ENCODE measurements around the gene COX6B1. TPM values are rescaled to one million over a fixed set of nuclear protein-coding genes. Genes with fewer than 3 reads are reported as not detected.
"Not testable (repeated sequence)": the region's sequence is repeated elsewhere in the genome, so short reads cannot be mapped to it uniquely, and the experiment has no call there.

COX6B1 gene
- total RNA-seq, 1 donor from 2014 or later: 217 TPM

DNA sequence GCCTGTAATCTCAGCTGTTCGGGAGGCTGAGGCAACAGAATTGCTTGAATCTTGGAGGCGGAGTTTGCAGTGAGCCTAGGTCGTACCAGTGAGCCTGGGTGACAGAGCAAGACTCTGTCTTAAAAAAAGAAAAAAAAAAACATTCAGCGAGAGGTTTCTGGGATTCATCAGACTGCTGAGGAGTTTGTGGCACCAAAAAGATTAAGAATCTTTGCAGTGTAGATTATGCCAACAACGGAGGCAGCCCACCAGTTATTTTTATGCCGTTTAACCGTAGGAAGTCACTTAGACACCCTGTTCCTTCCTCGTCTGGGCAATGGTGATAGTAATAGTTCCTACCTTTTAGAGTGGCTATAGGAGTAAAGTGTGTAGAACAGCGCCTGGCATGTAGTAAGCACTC lies 2.5 kb downstream of the COX6B1 start:
- FAIRE-seq (no peak), DNase-seq (ENCODE audit: low read depth) (no peak)
- TF ChIP-seq, protein P1, sequence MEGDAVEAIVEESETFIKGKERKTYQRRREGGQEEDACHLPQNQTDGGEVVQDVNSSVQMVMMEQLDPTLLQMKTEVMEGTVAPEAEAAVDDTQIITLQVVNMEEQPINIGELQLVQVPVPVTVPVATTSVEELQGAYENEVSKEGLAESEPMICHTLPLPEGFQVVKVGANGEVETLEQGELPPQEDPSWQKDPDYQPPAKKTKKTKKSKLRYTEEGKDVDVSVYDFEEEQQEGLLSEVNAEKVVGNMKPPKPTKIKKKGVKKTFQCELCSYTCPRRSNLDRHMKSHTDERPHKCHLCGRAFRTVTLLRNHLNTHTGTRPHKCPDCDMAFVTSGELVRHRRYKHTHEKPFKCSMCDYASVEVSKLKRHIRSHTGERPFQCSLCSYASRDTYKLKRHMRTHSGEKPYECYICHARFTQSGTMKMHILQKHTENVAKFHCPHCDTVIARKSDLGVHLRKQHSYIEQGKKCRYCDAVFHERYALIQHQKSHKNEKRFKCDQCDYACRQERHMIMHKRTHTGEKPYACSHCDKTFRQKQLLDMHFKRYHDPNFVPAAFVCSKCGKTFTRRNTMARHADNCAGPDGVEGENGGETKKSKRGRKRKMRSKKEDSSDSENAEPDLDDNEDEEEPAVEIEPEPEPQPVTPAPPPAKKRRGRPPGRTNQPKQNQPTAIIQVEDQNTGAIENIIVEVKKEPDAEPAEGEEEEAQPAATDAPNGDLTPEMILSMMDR (IDR thresholded peaks at IDR 0.05; ENCODE audit: insufficient read depth, low read length, severe bottlenecking): no peak
- H3K36me3 ChIP-seq (ENCODE audit: control insufficient read depth, insufficient read depth, low read length): peaks cover 8% of the 10 kb centered on the region
- no peaks in the 10 kb centered on the region for H3K27me3 ChIP-seq (ENCODE audit: control insufficient read depth, insufficient read depth, low read length)
- no peak overlapping the region for H3K4me3 ChIP-seq (ENCODE audit: low read depth, low read length)

DNA sequence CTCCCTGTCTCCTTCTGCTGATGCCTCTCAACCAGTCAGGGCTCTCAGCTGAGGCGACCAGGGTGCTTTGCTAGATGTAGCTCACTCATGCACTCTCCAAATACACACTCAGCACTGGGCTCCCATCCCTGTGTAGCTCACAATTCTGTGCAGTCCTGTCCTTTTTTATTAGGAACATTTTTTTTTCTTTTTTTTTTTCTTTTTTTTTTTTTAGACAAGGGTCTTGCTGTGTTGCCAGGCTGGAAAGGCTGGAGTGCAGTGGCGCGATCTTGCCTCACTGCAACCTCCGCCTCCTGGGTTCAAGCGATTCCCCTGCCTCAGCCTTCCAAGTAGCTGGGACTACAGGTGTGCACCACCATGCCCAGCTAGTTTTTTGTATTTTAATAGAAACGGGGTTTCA lies 6.7 kb downstream of the COX6B1 start:
- H3K4me3 ChIP-seq (ENCODE audit: low read depth, low read length); DNase-seq (ENCODE audit: low read depth); H3K27me3 ChIP-seq (ENCODE audit: control insufficient read depth, insufficient read depth, low read length); FAIRE-seq: not testable (repeated sequence)
- peaks cover 18% of the 10 kb centered on the region for H3K36me3 ChIP-seq (ENCODE audit: control insufficient read depth, insufficient read depth, low read length)

DNA sequence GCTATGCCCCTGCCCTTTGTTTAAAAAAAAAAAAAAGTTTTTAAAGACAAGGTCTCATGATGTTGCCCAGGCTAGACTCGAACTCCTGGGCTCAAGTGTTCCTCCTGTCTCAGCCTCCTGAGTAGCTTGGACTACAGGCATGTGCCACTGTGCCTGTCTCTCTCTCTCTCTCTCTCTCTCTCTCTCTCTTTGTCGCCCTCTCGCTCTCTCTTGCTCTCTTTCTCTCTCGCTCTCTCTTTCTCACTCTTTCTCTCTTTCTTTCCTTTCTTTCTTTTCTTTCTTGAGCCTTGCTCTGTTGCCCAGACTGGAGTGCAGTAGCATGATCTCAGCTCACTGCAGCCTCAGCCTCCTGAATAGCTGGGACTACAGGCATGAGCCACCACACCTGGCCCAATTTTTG lies 7.5 kb downstream of the COX6B1 start:
- H3K27me3 ChIP-seq (ENCODE audit: control insufficient read depth, insufficient read depth, low read length): no peaks in the 10 kb centered on the region
- H3K4me3 ChIP-seq (ENCODE audit: low read depth, low read length): no peak overlapping the region
- FAIRE-seq (no peak), DNase-seq (ENCODE audit: low read depth) (no peak)
- TF ChIP-seq, protein P1 (IDR thresholded peaks at IDR 0.05; ENCODE audit: insufficient read depth, low read length, severe bottlenecking): no peak
- peaks cover 18% of the 10 kb centered on the region for H3K36me3 ChIP-seq (ENCODE audit: control insufficient read depth, insufficient read depth, low read length)

DNA sequence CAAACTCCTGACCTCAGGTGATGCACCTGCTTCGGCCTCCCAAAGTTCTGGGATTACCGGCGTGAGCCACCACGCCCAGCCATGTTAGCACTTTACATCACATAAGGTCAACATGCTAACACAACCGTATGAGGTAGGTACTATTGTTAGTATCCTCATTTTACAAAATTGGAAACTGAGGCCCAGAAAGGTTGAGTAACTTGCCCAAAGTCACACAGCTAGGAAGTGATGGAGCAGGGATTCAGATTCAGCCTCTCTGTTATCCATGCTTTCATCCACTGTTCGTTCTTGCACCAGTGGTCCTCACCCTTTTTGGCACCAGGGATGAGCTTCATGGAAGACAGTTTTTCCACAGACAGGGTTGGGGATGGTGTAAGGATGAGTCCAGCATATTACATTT lies 8.6 kb downstream of the COX6B1 start:
- FAIRE-seq (no peak), DNase-seq (ENCODE audit: low read depth) (no peak)
- H3K4me3 ChIP-seq (ENCODE audit: low read depth, low read length): no peak overlapping the region
- TF ChIP-seq, protein P1 (IDR thresholded peaks at IDR 0.05; ENCODE audit: insufficient read depth, low read length, severe bottlenecking): no peak
- peaks cover 16% of the 10 kb centered on the region for H3K36me3 ChIP-seq (ENCODE audit: control insufficient read depth, insufficient read depth, low read length)
- no peaks in the 10 kb centered on the region for H3K27me3 ChIP-seq (ENCODE audit: control insufficient read depth, insufficient read depth, low read length)

DNA sequence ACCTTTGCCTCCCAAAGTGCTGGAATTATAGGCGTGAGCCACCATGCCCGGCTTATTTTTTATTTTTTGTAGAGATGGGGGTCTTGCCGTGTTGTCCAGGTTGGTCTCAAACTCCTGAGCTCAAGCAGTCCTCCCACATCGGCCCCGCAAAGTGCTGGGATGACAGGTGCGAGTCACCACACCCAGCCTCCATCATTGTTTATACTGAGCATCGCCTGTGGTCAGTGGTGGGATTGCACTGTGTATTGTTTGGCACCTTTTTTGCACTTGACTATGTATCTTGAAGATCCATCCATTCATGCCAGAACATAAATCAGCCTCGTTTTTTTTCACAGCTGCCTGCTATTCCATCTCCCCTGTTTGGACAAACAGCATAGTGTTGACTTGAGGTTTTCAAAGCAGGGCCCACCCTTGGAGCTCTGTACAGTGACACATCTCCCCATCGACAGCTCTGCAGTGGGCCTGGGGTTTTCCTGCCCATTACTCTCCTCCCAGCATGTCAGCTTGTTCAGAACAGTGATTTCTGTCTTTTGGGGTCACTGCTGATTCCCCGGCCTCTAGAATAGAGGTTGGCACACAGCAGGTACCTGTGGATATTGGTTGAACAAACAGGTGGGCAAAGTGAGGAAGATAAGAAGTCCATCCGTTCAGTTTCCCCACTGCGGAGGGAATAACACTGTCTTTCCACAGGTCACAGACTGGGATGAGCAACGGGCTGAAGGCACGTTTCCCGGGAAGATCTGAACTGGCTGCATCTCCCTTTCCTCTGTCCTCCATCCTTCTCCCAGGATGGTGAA lies 10.0 kb downstream of the COX6B1 start:
- peaks cover 16% of the 10 kb centered on the region for H3K36me3 ChIP-seq (ENCODE audit: control insufficient read depth, insufficient read depth, low read length)
- no peak overlapping the region for H3K4me3 ChIP-seq (ENCODE audit: low read depth, low read length)
- no peaks in the 10 kb centered on the region for H3K27me3 ChIP-seq (ENCODE audit: control insufficient read depth, insufficient read depth, low read length)
- TF ChIP-seq, protein P1 (IDR thresholded peaks at IDR 0.05; ENCODE audit: insufficient read depth, low read length, severe bottlenecking): no peak
- DNase-seq (ENCODE audit: low read depth) (no peak), FAIRE-seq (no peak)

DNA sequence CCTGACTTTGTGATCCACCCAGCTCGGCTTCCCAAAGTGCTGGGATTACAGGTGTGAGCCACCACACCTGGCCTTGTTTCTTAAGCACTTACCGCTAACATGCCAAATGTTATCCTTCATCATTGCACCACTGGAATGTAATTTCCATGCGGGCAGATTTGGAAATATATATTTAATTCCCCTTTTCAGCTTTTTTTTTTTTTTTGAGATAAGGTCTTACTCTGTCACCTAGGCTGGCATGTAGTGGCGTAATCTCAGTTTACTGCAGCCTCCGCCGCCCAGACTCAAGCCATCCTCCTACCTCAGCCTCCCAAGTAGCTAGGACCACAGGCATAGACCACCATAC lies 13.8 kb downstream of the COX6B1 start:
- DNase-seq (ENCODE audit: low read depth) (no peak), FAIRE-seq (no peak)
- H3K4me3 ChIP-seq (ENCODE audit: low read depth, low read length): no peak overlapping the region
- TF ChIP-seq, protein P1 (IDR thresholded peaks at IDR 0.05; ENCODE audit: insufficient read depth, low read length, severe bottlenecking): no peak
- H3K27me3 ChIP-seq (ENCODE audit: control insufficient read depth, insufficient read depth, low read length): no peaks in the 10 kb centered on the region
- peaks cover 6% of the 10 kb centered on the region for H3K36me3 ChIP-seq (ENCODE audit: control insufficient read depth, insufficient read depth, low read length)

Data from bronchial epithelial cell (primary cell).